Activated CD8-positive, alpha-beta T cell treated with anti-CD3 and anti-CD28 coated beads for 36 hours (primary cell): ENCODE measurements around the gene DDAH1. TPM values are rescaled to one million over a fixed set of nuclear protein-coding genes. Genes with fewer than 3 reads are reported as not detected.

Source experiments
- ATAC-seq: fragments of 200-7000 bp; cut with Tn5 transposase; one replicate; pipeline ENCODE4 v1.10.0; 2021; ENCODE audit warnings: mild to moderate bottlenecking, moderate library complexity
- CTCF ChIA-PET: fragments of 350-600 bp; sonication (Branson Sonifier 250); formaldehyde crosslinking; loops from one replicate; lab custom pipeline; 2021; ENCODE audit warnings: antibody characterized with exemption; lab: Charles Lee
- POLR2A ChIA-PET: fragments of 350-600 bp; sonication (Branson Sonifier 250); formaldehyde crosslinking; loops from one replicate; lab custom pipeline; 2021; ENCODE audit warnings: antibody characterized with exemption; lab: Charles Lee
- DNase-seq: peaks from one replicate; pipeline ENCODE4 v3.0.0-alpha.2; 2020
- H3K27ac Mint-ChIP-seq: one replicate; pipeline ENCODE4 v1.8.0; 2021; ENCODE audit warnings: mild to moderate bottlenecking, mixed read lengths
- H3K27me3 Mint-ChIP-seq: one replicate; pipeline ENCODE4 v1.8.0; 2021; ENCODE audit warnings: mixed read lengths
- H3K36me3 Mint-ChIP-seq: one replicate; pipeline ENCODE4 v1.8.0; 2021; ENCODE audit warnings: low read depth, mixed read lengths
- H3K4me1 Mint-ChIP-seq: one replicate; pipeline ENCODE4 v1.8.0; 2021; ENCODE audit warnings: low read depth, mixed read lengths
- H3K4me3 Mint-ChIP-seq: one replicate; pipeline ENCODE4 v1.8.0; 2021; ENCODE audit warnings: mild to moderate bottlenecking, moderate library complexity, mixed read lengths
- H3K9me3 Mint-ChIP-seq: one replicate; pipeline ENCODE4 v1.8.0; 2021; ENCODE audit warnings: mixed read lengths
- intact Hi-C: fragments of 100-400 bp; cut with micrococcal nuclease; formaldehyde crosslinking; loops from one replicate; pipeline ENCODE4 v1.10.0; 2022
- total RNA-seq, 2 experiments: library from RNA; stranded (reverse); gene quantifications; one replicate each; pipeline ENCODE4 v1.2.3, GENCODE V29; 2021
- TF ChIP-seq, protein P1 (sequence below): fragments of 200-600 bp; IDR thresholded peaks from one replicate; pipeline ENCODE4 v1.8.0; 2022; ENCODE audit warnings: antibody characterized with exemption, mild to moderate bottlenecking

Gene DDAH1
- total RNA-seq, 2 experiments from 2014 or later: 0.07 to 0.09 TPM

GRCh38 chr1:85359874-85360721, 104.9 kb downstream of the DDAH1 start:
- TF ChIP-seq, protein P1, sequence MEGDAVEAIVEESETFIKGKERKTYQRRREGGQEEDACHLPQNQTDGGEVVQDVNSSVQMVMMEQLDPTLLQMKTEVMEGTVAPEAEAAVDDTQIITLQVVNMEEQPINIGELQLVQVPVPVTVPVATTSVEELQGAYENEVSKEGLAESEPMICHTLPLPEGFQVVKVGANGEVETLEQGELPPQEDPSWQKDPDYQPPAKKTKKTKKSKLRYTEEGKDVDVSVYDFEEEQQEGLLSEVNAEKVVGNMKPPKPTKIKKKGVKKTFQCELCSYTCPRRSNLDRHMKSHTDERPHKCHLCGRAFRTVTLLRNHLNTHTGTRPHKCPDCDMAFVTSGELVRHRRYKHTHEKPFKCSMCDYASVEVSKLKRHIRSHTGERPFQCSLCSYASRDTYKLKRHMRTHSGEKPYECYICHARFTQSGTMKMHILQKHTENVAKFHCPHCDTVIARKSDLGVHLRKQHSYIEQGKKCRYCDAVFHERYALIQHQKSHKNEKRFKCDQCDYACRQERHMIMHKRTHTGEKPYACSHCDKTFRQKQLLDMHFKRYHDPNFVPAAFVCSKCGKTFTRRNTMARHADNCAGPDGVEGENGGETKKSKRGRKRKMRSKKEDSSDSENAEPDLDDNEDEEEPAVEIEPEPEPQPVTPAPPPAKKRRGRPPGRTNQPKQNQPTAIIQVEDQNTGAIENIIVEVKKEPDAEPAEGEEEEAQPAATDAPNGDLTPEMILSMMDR: no peak
- CTCF ChIA-PET: no interaction called here

GRCh38 chr1:85358702-85359438, 106.1 kb downstream of the DDAH1 start:
- intact Hi-C loops: no loop called here
- Mint-ChIP-seq H3K4me3 (no peak overlapping the region), H3K36me3 (no peaks in the 10 kb centered on the region), H3K4me1 (no peaks in the 10 kb centered on the region), H3K27me3 (peaks cover 3% of the 10 kb centered on the region), H3K9me3 (no peaks in the 10 kb centered on the region), H3K27ac (no peak overlapping the region)
- ATAC-seq: no peak
- no peak for DNase-seq
- TF ChIP-seq, protein P1: no peak
- POLR2A ChIA-PET: no interaction called here
- CTCF ChIA-PET: no interaction called here

More at GRCh38 chr1:85359874-85360721, 104.9 kb downstream of the DDAH1 start:
- DNase-seq (no peak), ATAC-seq (no peak)
- H3K27ac Mint-ChIP-seq: no peak overlapping the region
- H3K27me3 Mint-ChIP-seq: peaks cover 2% of the 10 kb centered on the region
- H3K4me3 Mint-ChIP-seq: no peak overlapping the region
- H3K4me1 Mint-ChIP-seq: no peaks in the 10 kb centered on the region
- H3K9me3 Mint-ChIP-seq: no peaks in the 10 kb centered on the region
- intact Hi-C loops: no loop called here
- H3K36me3 Mint-ChIP-seq: no peaks in the 10 kb centered on the region
- POLR2A ChIA-PET: no interaction called here

GRCh38 chr1:85357817-85358216, 107.1 kb downstream of the DDAH1 start:
- intact Hi-C loops: no loop called here
- POLR2A ChIA-PET: no interaction called here
- Mint-ChIP-seq H3K4me3 (no peak overlapping the region), H3K9me3 (no peaks in the 10 kb centered on the region), H3K4me1 (no peaks in the 10 kb centered on the region), H3K36me3 (no peaks in the 10 kb centered on the region), H3K27ac (no peak overlapping the region), H3K27me3 (peaks cover 5% of the 10 kb centered on the region)
- no peak for ATAC-seq
- DNase-seq: no peak
- TF ChIP-seq, protein P1: no peak
- CTCF ChIA-PET: no interaction called here

DNA sequence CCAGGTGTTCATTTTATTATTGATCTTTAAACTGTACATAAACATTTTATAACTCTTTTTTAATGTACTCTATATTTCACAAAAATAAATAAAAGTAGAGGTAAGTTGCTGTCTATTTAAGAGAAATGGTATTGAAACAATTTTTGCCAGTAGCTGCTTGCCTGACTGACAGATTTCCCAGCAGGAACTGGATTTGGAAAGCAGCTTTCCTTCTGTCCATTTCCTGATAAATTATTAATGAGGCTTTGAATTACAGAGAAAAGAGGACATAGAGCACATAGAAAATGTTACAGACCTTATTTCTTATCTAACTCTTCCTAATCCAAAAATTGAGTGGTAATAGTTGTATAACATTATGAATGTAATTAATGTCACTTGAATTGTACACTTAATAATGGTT, 108.8 kb downstream of the DDAH1 start:
- H3K9me3 Mint-ChIP-seq: no peaks in the 10 kb centered on the region
- POLR2A ChIA-PET: interaction anchor here (0.9 kb wide), 1 partner anchor 39 kb away, joined by 3 read pairs; no protein-coding TSS in a partner anchor
- CTCF ChIA-PET: interaction anchor here (2.6 kb wide), 1 partner anchor 47 kb away, joined by 6 read pairs; no protein-coding TSS in a partner anchor
- DNase-seq: no peak
- H3K4me3 Mint-ChIP-seq: no peak overlapping the region
- peaks cover 5% of the 10 kb centered on the region for H3K27me3 Mint-ChIP-seq
- H3K27ac Mint-ChIP-seq: no peak overlapping the region
- H3K36me3 Mint-ChIP-seq: no peaks in the 10 kb centered on the region
- TF ChIP-seq, protein P1: no peak
- H3K4me1 Mint-ChIP-seq: no peaks in the 10 kb centered on the region
- intact Hi-C loops: no loop called here
- no peak for ATAC-seq

- POLR2A ChIA-PET: no interaction called here
- no peak overlapping the region for H3K27ac Mint-ChIP-seq
- no peak overlapping the region for H3K4me3 Mint-ChIP-seq
- DNase-seq (no peak), ATAC-seq (no peak)
- H3K27me3 Mint-ChIP-seq: peaks cover 3% of the 10 kb centered on the region
- no peaks in the 10 kb centered on the region for H3K36me3 Mint-ChIP-seq
- no peaks in the 10 kb centered on the region for H3K4me1 Mint-ChIP-seq
- TF ChIP-seq, protein P1: no peak
- intact Hi-C loops: no loop called here
- no peaks in the 10 kb centered on the region for H3K9me3 Mint-ChIP-seq
- CTCF ChIA-PET: no interaction called here
Measured at GRCh38 chr1:85352055-85352454, 112.9 kb downstream of the DDAH1 start.
